HG03439 (cell line): ENCODE data around the gene MSMP.

Experiments used
- ATAC-seq: cut with Tn5 transposase; IDR thresholded peaks from one replicate; pipeline ENCODE4 v1.9.1; 2021; ENCODE audit warnings: mild to moderate bottlenecking, moderate library complexity; ENCODE audit not compliant: unreplicated experiment

The MSMP gene

GRCh38 chr9:35771943-35772342, 17.9 kb upstream of the MSMP start:
- no peak for ATAC-seq

- no peak for ATAC-seq
These were observed 17.5 kb upstream of the MSMP start for GRCh38 chr9:35771534-35771933.

- ATAC-seq: no peak
These were observed 17.0 kb upstream of the MSMP start for GRCh38 chr9:35771075-35771433.

- no peak for ATAC-seq
These were observed 15.7 kb upstream of the MSMP start for GRCh38 chr9:35769763-35770162.

GRCh38 chr9:35767458-35767857, 13.4 kb upstream of the MSMP start:
- no peak for ATAC-seq

GRCh38 chr9:35766997-35767396, 12.9 kb upstream of the MSMP start:
- ATAC-seq: no peak

GRCh38 chr9:35763803-35764202, 9.7 kb upstream of the MSMP start:
- ATAC-seq: no peak

GRCh38 chr9:35763181-35763580, 9.1 kb upstream of the MSMP start:
- no peak for ATAC-seq

GRCh38 chr9:35760651-35761050, 6.6 kb upstream of the MSMP start:
- ATAC-seq: no peak

GRCh38 chr9:35759795-35760194, 5.7 kb upstream of the MSMP start:
- ATAC-seq: no peak

- ATAC-seq: no peak
These were observed 4.5 kb upstream of the MSMP start for GRCh38 chr9:35758475-35759050.

GRCh38 chr9:35757892-35758275, 3.8 kb upstream of the MSMP start:
- ATAC-seq: no peak

GRCh38 chr9:35757226-35757891, 3.3 kb upstream of the MSMP start:
- ATAC-seq: no peak

- no peak for ATAC-seq
These were observed 2.5 kb upstream of the MSMP start for GRCh38 chr9:35756275-35757225.

- ATAC-seq: no peak
These were observed 995 bp upstream of the MSMP start for GRCh38 chr9:35755071-35755470.

- ATAC-seq: no peak
These were observed 610 bp downstream of the MSMP start for GRCh38 chr9:35753466-35753865.

- ATAC-seq: no peak
These were observed 3.9 kb downstream of the MSMP start for GRCh38 chr9:35750256-35750531.

- ATAC-seq: peak; percentile 38
These were observed 4.4 kb downstream of the MSMP start for GRCh38 chr9:35749515-35750255.

GRCh38 chr9:35748858-35749514, 5.1 kb downstream of the MSMP start, which contains the start of the genes GBA2 and RGP1:
TSS of gene GBA2 (minus strand) at chr9:35749228. CDS start at chr9:35748704, 524 bp downstream.
TSS of gene RGP1 (plus strand) at chr9:35749287. CDS start at chr9:35749756, 469 bp downstream.
- ATAC-seq: peak; percentile 67

GRCh38 chr9:35748242-35748857, 5.7 kb downstream of the MSMP start:
- ATAC-seq: no peak
